HFFc6 (cell line): ENCODE results near the gene TRAPPC2B. TPM values are rescaled to one million over a fixed set of nuclear protein-coding genes. Genes with fewer than 3 reads are reported as not detected.

Source experiments
- DNase-seq: peaks from one replicate; pipeline ENCODE4 v3.0.0-alpha.2; 2018
- H3K27ac Mint-ChIP-seq: 2 replicates; pipeline ENCODE4 v1.8.0; 2020; ENCODE audit warnings: mild to moderate bottlenecking, mixed read lengths
- H3K27me3 Mint-ChIP-seq: 2 replicates; pipeline ENCODE4 v1.8.0; 2021; ENCODE audit warnings: mild to moderate bottlenecking, moderate library complexity, mixed read lengths; ENCODE audit not compliant: insufficient read depth
- H3K36me3 Mint-ChIP-seq: 2 replicates; pipeline ENCODE4 v1.8.0; 2021; ENCODE audit warnings: low read depth, mixed read lengths
- H3K4me1 Mint-ChIP-seq: 2 replicates; pipeline ENCODE4 v1.8.0; 2020; ENCODE audit warnings: low read depth, mixed read lengths
- H3K4me3 Mint-ChIP-seq: 2 replicates; pipeline ENCODE4 v1.8.0; 2020; ENCODE audit warnings: mild to moderate bottlenecking, moderate library complexity, mixed read lengths
- H3K9me3 Mint-ChIP-seq: 2 replicates; pipeline ENCODE4 v1.8.0; 2020; ENCODE audit warnings: mild to moderate bottlenecking, mixed read lengths
- CTCF ChIP-seq: fragments of 200-600 bp; sonication (generic); IDR thresholded peaks from 2 replicates; pipeline ENCODE4 v1.5.0; 2021; ENCODE audit warnings: antibody characterized with exemption, mild to moderate bottlenecking
- total RNA-seq, 6 experiments: library from RNA; stranded (reverse); fragmentation: NEBNext Ultra II Directional; extraction: Animal tissue kit (Norgen Biotek cat#: 25700); gene quantifications; 2 replicates in 1 of 6; 3 replicates in 5 of 6; pipeline ENCODE4 v1.2.3, GENCODE V29; 2021

Gene TRAPPC2B
- total RNA-seq, 6 experiments from 2014 or later, result 7.3 to 8.5 (median 8.2) TPM

GRCh38 chr19:57338877-57339276 is 24.5 kb upstream of the TRAPPC2B start:
- no peaks in the 10 kb centered on the region for H3K9me3 Mint-ChIP-seq
- no peaks in the 10 kb centered on the region; the same call in none of the 2 replicates for H3K27me3 Mint-ChIP-seq
- DNase-seq, result peak; percentile 67
- TF ChIP-seq CTCF, result no peak
- H3K27ac Mint-ChIP-seq, result peak overlapping the region; percentile 47
- no peak overlapping the region for H3K4me3 Mint-ChIP-seq
- H3K4me1 Mint-ChIP-seq, result peaks cover 19% of the 10 kb centered on the region
- H3K36me3 Mint-ChIP-seq, result 0 out of 2 replicates have a peak, but pooled peaks cover 9% of the 10 kb centered on the region

GRCh38 chr19:57342582-57342981 is 20.8 kb upstream of the TRAPPC2B start:
- DNase-seq, result no peak
- no peak for TF ChIP-seq CTCF
- Mint-ChIP-seq H3K4me3 (no peak overlapping the region; the same call in 1 of the 2 replicates), H3K9me3 (no peaks in the 10 kb centered on the region), H3K27me3 (no peaks in the 10 kb centered on the region; the same call in none of the 2 replicates), H3K4me1 (peaks cover 19% of the 10 kb centered on the region), H3K27ac (no peak overlapping the region), H3K36me3 (0 out of 2 replicates have a peak, but pooled peaks cover 4% of the 10 kb centered on the region)

GRCh38 chr19:57348136-57348535 is 15.2 kb upstream of the TRAPPC2B start:
- peak overlapping the region; percentile 72 for H3K27ac Mint-ChIP-seq

GRCh38 chr19:57350877-57351805 is 12.2 kb upstream of the TRAPPC2B start, which contains the start of gene ZNF304:
Gene ZNF304 (plus strand): TSS chr19:57351271. CDS start chr19:57351665, 394 bp downstream.
- TF ChIP-seq CTCF, result no peak
- Mint-ChIP-seq H3K4me1 (peaks cover 37% of the 10 kb centered on the region), H3K27me3 (no peaks in the 10 kb centered on the region), H3K27ac (peak within 1 kb of the TSS; percentile 90), H3K9me3 (peaks cover 3% of the 10 kb centered on the region; the same call in 1 of the 2 replicates), H3K36me3 (peaks cover 45% of the 10 kb centered on the region), H3K4me3 (peak within 1 kb of the TSS; percentile 97)
- DNase-seq, result peak; percentile 95

More at GRCh38 chr19:57348136-57348535, 15.2 kb upstream of the TRAPPC2B start:
- Mint-ChIP-seq H3K36me3 (peaks cover 18% of the 10 kb centered on the region), H3K9me3 (no peaks in the 10 kb centered on the region), H3K4me3 (no peak overlapping the region), H3K27me3 (no peaks in the 10 kb centered on the region; the same call in none of the 2 replicates), H3K4me1 (peaks cover 35% of the 10 kb centered on the region)
- TF ChIP-seq CTCF, result no peak
- peak; percentile 44 for DNase-seq

- peaks cover 37% of the 10 kb centered on the region for H3K4me1 Mint-ChIP-seq
- no peaks in the 10 kb centered on the region for H3K27me3 Mint-ChIP-seq
- peak overlapping the region; percentile 97 for H3K4me3 Mint-ChIP-seq
- H3K27ac Mint-ChIP-seq, result peak overlapping the region; percentile 90
- peak; percentile 58; the same call in 1 of the 2 replicates for TF ChIP-seq CTCF
- peaks cover 3% of the 10 kb centered on the region; the same call in 1 of the 2 replicates for H3K9me3 Mint-ChIP-seq
- H3K36me3 Mint-ChIP-seq, result peaks cover 52% of the 10 kb centered on the region
- DNase-seq, result peak; percentile 18
These were observed 11.5 kb upstream of the TRAPPC2B start for GRCh38 chr19:57351867-57352266.
